ENCODE results near the gene CDKN1A.

The CDKN1A gene

DNA sequence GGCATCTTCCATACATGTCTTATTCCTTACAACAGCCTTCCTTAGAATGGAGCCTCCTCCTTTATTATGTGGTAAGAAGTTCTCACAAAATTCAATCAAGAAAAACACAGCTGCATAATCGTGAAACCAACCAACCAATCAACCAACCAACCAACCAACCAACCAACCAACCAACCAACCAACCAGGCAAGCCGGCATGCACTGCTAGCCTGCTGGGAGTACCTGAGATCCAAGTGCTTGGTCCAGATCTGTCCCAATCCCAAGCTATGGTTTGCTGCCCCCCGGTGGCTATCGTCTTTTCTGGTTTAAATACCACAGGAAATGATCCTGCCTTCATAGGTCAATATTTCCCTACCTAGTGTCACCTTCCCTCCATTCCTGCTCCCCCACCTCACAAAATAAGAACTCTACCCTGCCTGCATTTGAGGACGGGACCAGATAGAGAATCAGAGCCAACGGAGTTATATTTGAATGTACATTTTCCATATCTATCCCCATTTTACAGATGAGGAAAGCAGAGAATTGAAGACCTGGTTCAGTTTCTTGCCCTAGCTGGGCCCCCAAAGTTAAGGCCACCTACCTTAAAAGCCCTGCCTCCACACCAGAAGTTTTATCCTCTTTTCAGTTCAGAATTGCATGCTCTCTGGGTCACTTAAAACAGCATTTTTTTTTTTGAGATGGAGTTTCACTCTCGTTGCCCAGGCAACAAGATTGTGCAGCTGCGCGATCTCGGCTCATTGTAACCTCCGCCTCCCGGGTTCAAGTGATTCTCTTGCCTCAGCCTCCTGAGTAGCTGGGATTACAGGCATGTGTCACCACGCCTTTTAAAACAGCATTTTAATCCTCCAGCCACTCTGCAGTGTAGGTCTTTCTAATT lies 46.2 kb downstream of the CDKN1A start:
- peak overlapping the region; percentile 37; the same call in 1 of the 2 replicates for H3K27ac ChIP-seq (ENCODE audit: low read length)
- H3K4me1 ChIP-seq (ENCODE audit: low read length), result peaks cover 41% of the 10 kb centered on the region
- H4K20me1 ChIP-seq (ENCODE audit: insufficient read depth, low read length), result no peaks in the 10 kb centered on the region
- H3K9me3 ChIP-seq (replicated peaks; ENCODE audit: insufficient read depth, low read length), result no peaks in the 10 kb centered on the region
- peak overlapping the region; percentile 34; the same call in 1 of the 2 replicates for H2AFZ ChIP-seq (ENCODE audit: low read length)
- H3K36me3 ChIP-seq (replicated peaks; ENCODE audit: insufficient read depth, low read length), result no peaks in the 10 kb centered on the region
- peak overlapping the region; percentile 36; the same call in 1 of the 2 replicates for H3K9ac ChIP-seq (ENCODE audit: low read length)
- peak overlapping the region; percentile 55; the same call in 1 of the 2 replicates for H3K4me2 ChIP-seq (ENCODE audit: low read depth, low read length)
- H3K27me3 ChIP-seq (replicated peaks; ENCODE audit: insufficient read depth, low read length), result no peaks in the 10 kb centered on the region
- H3K9me2 ChIP-seq (replicated peaks; ENCODE audit: insufficient read depth, low read length), result no peaks in the 10 kb centered on the region
- no peaks in the 10 kb centered on the region; the same call in 1 of the 2 replicates for H3F3A ChIP-seq (ENCODE audit: insufficient read depth, low read length)
- TF ChIP-seq EZH2phosphoT487 (IDR thresholded peaks at IDR 0.05; ENCODE audit: low read length), result no peak
- TF ChIP-seq, protein P1, sequence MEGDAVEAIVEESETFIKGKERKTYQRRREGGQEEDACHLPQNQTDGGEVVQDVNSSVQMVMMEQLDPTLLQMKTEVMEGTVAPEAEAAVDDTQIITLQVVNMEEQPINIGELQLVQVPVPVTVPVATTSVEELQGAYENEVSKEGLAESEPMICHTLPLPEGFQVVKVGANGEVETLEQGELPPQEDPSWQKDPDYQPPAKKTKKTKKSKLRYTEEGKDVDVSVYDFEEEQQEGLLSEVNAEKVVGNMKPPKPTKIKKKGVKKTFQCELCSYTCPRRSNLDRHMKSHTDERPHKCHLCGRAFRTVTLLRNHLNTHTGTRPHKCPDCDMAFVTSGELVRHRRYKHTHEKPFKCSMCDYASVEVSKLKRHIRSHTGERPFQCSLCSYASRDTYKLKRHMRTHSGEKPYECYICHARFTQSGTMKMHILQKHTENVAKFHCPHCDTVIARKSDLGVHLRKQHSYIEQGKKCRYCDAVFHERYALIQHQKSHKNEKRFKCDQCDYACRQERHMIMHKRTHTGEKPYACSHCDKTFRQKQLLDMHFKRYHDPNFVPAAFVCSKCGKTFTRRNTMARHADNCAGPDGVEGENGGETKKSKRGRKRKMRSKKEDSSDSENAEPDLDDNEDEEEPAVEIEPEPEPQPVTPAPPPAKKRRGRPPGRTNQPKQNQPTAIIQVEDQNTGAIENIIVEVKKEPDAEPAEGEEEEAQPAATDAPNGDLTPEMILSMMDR (IDR thresholded peaks at IDR 0.05; ENCODE audit: low read length), result peak; percentile 55
- no peak overlapping the region for H3K4me3 ChIP-seq (ENCODE audit: low read length)
- no peaks in the 10 kb centered on the region for H3K79me2 ChIP-seq (ENCODE audit: low read length)
- peak; percentile 46 for DNase-seq

DNA sequence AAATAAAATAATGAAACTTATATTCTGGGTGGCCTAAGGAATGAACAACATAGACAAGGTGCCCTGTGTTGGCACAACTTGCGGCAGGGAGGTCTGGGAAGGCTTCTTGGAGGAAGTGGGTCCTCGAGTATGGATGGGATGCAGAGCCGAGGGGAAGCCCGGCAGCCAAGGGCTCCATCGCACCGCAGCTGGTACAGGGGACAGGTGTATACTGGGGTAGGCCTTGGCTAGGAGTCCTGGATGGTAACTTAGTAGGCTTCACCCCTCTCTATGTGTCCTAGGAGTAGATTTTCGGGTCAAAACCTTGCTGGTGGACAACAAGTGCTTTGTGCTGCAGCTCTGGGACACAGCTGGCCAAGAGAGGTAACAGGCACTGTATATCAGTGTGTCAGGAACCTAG lies 47.1 kb downstream of the CDKN1A start:
- Histone ChIP-seq H3K27ac (ENCODE audit: low read length) (no peak overlapping the region), H2AFZ (ENCODE audit: low read length) (no peak overlapping the region), H3K4me3 (ENCODE audit: low read length) (no peak overlapping the region), H3K79me2 (ENCODE audit: low read length) (no peaks in the 10 kb centered on the region), H3F3A (ENCODE audit: insufficient read depth, low read length) (no peaks in the 10 kb centered on the region; the same call in 1 of the 2 replicates), H3K9me3 (replicated peaks; ENCODE audit: insufficient read depth, low read length) (no peaks in the 10 kb centered on the region), H3K27me3 (replicated peaks; ENCODE audit: insufficient read depth, low read length) (no peaks in the 10 kb centered on the region), H4K20me1 (ENCODE audit: insufficient read depth, low read length) (no peaks in the 10 kb centered on the region), H3K36me3 (replicated peaks; ENCODE audit: insufficient read depth, low read length) (no peaks in the 10 kb centered on the region), H3K4me1 (ENCODE audit: low read length) (peaks cover 41% of the 10 kb centered on the region), H3K9ac (ENCODE audit: low read length) (no peak overlapping the region), H3K9me2 (replicated peaks; ENCODE audit: insufficient read depth, low read length) (no peaks in the 10 kb centered on the region), H3K4me2 (ENCODE audit: low read depth, low read length) (peak overlapping the region; percentile 55; the same call in 1 of the 2 replicates)
- DNase-seq, result no peak
- no peak for TF ChIP-seq EZH2 (optimal IDR thresholded peaks at IDR 0.05; ENCODE audit: low read depth, low read length)
- no peak for TF ChIP-seq EZH2phosphoT487 (IDR thresholded peaks at IDR 0.05; ENCODE audit: low read length)
- TF ChIP-seq, protein P1 (IDR thresholded peaks at IDR 0.05; ENCODE audit: low read length), result no peak

DNA sequence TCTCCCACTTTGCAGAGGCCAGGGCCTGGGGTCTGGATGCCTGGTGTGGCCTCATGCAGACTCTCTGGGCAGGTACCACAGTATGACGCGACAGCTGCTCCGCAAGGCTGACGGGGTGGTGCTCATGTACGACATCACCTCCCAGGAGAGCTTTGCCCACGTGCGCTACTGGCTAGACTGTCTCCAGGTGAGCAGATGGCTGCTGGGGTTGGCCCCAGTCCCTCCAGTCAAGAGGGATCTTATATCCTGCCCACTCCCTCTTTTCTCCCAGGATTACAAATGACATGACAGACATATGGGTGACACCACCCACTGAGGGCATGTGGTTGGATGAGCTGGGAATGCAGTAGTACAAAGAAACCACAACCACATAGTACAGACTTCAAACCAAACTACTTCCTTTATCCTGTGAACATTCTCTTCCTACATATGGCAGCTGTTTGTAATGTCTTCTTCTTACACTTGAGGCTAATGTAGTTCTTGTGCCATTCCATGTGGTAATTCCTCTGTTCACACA lies 49.0 kb downstream of the CDKN1A start:
- TF ChIP-seq EZH2phosphoT487 (IDR thresholded peaks at IDR 0.05; ENCODE audit: low read length) (no peak), EZH2 (optimal IDR thresholded peaks at IDR 0.05; ENCODE audit: low read depth, low read length) (no peak)
- TF ChIP-seq, protein P1 (IDR thresholded peaks at IDR 0.05; ENCODE audit: low read length), result no peak
- Histone ChIP-seq H3K79me2 (ENCODE audit: low read length) (no peaks in the 10 kb centered on the region), H4K20me1 (ENCODE audit: insufficient read depth, low read length) (no peaks in the 10 kb centered on the region), H3K36me3 (replicated peaks; ENCODE audit: insufficient read depth, low read length) (no peaks in the 10 kb centered on the region), H3K9me2 (replicated peaks; ENCODE audit: insufficient read depth, low read length) (no peaks in the 10 kb centered on the region), H3K4me2 (ENCODE audit: low read depth, low read length) (no peak overlapping the region), H3K27ac (ENCODE audit: low read length) (no peak overlapping the region), H3K27me3 (replicated peaks; ENCODE audit: insufficient read depth, low read length) (no peaks in the 10 kb centered on the region), H3K4me1 (ENCODE audit: low read length) (peaks cover 41% of the 10 kb centered on the region), H3F3A (ENCODE audit: insufficient read depth, low read length) (no peaks in the 10 kb centered on the region; the same call in 1 of the 2 replicates), H3K4me3 (ENCODE audit: low read length) (no peak overlapping the region), H2AFZ (ENCODE audit: low read length) (no peak overlapping the region), H3K9ac (ENCODE audit: low read length) (no peak overlapping the region), H3K9me3 (replicated peaks; ENCODE audit: insufficient read depth, low read length) (no peaks in the 10 kb centered on the region)
- DNase-seq, result no peak

All from MM.1S (cell line).